Right lung (tissue), 10 donors: ENCODE results near the gene PF4V1. TPM values are rescaled to one million over a fixed set of nuclear protein-coding genes. Genes with fewer than 3 reads are reported as not detected.

Experiments
- DNase-seq, 2 donors: peaks; one replicate each; pipeline ENCODE4 v3.0.0-alpha.2; 2013
- long read RNA-seq, 8 donors: transcript quantifications; one replicate each; lab custom pipeline, GENCODE V29; 2026
- polyA plus RNA-seq, 5 donors: library from polyadenylated mRNA; unstranded; fragments of 120-200 nt; gene quantifications; one replicate each; pipeline versions ENCODE4 v1.2.1 to v1.2.3, GENCODE V29; 2013; ENCODE audit warnings: inconsistent platforms in 1 of 5, low replicate concordance in 1 of 5; ENCODE audit not compliant: insufficient read length in 5 of 5, insufficient read depth in 1 of 5

PF4V1 gene, protein sequence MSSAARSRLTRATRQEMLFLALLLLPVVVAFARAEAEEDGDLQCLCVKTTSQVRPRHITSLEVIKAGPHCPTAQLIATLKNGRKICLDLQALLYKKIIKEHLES
- polyA plus RNA-seq, result 1 to 10 TPM in 1 of 5 donors, under 1 TPM in 3, not detected in 1; 0.52 to 2.3 (median 0.74) TPM
- long read RNA-seq, donor 1, result 0 reads
- long read RNA-seq, donor 2, result 0 reads
- long read RNA-seq, donor 3, result 0 reads
- long read RNA-seq, donor 4, partial matches to known transcripts, result 0 of 1 reads
- long read RNA-seq, donor 4, other reads (novel, unspliced or antisense), result 0 of 1 reads
- long read RNA-seq, donor 5, result 0 reads
- long read RNA-seq, donor 6, result 0 reads
- long read RNA-seq, donor 7, result 0 reads
- long read RNA-seq, donor 8, result 0 reads

GRCh38 chr4:73853246-73853704, at the start of gene PF4V1:
TSS of gene PF4V1 (plus strand) at chr4:73853296. CDS start at chr4:73853363, 67 bp downstream.
- no peak for DNase-seq

- DNase-seq, result no peak
Measured at GRCh38 chr4:73810191-73810590, 42.9 kb upstream of the PF4V1 start.

DNA sequence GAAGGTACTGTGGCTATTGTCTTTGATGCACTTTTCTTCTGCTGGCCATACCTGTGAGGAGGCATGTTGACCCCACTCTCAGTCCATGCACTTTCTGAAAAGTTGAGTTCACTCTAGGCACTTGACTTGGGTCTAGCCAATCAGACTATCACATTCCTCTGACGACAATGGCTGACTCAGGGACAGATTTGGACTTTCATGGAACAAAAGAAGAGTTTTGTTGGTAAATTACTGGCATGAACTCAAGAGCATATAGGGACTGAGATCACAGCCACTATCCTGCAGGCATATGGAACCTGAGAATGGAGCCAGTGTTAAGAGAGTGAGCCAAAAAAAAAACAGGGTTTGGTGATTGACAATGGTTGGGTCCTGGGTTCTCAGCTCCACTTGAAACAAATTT, 41.3 kb upstream of the PF4V1 start:
- no peak for DNase-seq

- no peak for DNase-seq
Measured at GRCh38 chr4:73814679-73815078, 38.4 kb upstream of the PF4V1 start.

GRCh38 chr4:73815145-73815544, 38.0 kb upstream of the PF4V1 start:
- no peak for DNase-seq

GRCh38 chr4:73816814-73817213, 36.3 kb upstream of the PF4V1 start:
- no peak for DNase-seq

DNA sequence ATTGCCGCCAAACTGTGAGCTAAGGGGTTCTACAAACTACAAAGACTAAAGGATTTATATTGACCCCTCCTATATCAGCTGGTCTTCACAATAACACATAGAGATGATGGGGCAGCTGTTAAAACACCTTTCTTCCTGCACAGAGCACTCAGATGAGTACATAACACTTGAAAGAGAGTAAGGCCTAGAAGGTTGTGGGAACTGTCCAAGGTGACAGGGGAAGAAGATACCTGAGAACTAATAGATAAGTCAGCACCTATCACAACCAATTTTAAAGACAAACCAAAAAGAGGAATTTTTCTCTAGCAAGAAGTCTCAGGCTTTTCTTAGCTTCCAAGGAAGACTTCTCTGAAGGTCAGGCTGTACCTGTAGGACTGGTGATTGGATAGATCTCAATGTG, 35.8 kb upstream of the PF4V1 start:
- DNase-seq, result no peak

DNA sequence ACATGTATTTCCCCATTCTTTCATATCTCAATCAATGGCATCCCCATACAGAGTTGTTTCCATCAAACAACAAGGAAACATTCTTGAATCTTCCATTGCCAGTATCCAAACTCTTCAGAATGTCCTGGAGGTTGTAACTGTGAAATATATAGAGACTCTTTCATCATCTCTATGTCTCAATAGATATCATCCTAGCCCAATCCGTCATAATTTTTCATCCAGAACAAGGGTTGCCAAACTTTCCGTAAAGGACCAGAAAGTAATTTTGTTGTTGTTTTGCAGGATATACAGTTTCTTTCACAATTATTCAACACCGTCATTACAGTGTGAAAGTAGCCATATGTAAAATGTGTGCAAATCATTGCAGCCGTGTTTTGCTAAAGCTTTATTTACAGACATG, 31.8 kb upstream of the PF4V1 start:
- DNase-seq, result no peak

GRCh38 chr4:73822389-73822788, 30.7 kb upstream of the PF4V1 start:
- no peak for DNase-seq

DNA sequence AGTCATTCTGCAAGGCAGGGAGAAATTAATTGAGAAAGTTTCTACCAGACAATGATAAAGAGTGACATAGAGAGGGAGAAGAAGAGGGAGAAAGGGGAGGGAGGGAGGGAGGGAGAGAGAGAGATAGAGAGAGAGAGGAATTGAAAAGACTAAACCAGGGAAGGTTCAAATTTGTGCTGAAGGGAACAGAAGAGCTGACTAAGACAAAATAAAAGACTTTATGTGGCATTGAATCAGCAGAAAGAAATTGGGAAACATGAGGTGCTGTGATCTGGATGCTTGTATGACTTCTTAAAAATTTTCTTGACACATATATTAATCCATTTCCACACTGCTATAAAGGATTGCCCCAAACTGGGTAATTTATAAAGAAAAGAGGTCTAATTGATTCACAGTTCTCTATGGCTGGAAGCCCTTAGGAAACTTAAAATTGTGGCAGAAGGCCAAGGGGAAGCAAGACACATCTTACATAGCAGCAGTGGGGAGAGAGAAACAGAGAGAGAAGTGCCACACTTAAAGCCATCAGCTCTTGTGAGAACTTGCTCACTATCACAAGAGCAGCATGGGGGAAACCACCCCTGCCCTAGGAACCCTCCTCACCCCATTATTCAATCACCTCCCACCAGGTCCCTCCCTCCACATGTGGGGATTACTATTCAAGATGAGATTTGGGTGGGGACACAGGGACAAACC, 30.1 kb upstream of the PF4V1 start:
- no peak for DNase-seq

GRCh38 chr4:73823760-73824159, 29.3 kb upstream of the PF4V1 start:
- DNase-seq, result no peak

GRCh38 chr4:73828956-73829355, 24.1 kb upstream of the PF4V1 start:
- DNase-seq, result no peak

DNA sequence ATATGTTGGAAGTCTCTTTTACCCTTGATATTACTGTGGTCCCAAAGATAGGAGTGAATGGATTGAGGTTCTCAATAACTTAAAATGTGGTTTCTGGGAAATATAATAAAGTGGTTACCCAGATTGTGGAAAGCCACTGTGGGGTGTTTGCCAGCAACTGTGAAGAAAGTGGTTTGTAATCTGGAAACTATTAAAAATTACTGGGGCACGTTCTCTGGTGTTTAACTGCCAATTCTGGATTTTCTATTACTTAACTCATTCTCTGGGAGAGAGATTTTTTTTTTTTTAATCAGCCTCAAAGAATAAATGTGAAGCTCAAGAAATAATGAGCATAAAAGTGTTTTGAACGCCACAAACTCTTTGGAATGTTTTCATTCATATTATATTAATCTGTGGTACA, 21.5 kb upstream of the PF4V1 start:
- DNase-seq, result no peak

DNA sequence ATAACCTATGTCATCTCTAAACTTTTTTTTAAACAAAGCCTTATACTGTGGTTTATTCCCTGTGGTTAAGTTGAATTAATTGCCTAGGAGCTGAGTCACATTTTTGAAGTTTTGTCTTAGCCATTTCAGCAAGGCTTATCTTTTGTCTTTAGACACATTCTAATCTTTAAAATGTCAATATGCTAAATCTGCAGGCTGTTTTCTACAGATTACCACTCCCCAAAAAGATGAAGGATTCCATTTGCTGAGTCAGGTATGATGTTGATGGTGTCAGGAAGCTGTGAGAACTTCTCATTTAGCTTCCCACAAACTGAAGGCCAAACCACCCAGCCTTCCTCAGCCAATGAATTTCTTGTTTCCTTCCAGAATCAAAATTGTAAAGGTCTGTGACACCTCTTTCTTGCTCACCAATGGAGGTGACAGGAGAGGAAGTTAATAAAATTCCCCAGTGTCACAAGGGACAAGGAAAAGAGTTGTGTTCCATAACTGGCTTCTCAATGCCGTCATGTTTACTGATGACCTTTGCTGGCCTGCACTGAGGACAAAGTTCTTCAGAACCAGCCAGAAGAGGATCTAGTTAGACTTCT, 20.4 kb upstream of the PF4V1 start:
- no peak for DNase-seq

DNA sequence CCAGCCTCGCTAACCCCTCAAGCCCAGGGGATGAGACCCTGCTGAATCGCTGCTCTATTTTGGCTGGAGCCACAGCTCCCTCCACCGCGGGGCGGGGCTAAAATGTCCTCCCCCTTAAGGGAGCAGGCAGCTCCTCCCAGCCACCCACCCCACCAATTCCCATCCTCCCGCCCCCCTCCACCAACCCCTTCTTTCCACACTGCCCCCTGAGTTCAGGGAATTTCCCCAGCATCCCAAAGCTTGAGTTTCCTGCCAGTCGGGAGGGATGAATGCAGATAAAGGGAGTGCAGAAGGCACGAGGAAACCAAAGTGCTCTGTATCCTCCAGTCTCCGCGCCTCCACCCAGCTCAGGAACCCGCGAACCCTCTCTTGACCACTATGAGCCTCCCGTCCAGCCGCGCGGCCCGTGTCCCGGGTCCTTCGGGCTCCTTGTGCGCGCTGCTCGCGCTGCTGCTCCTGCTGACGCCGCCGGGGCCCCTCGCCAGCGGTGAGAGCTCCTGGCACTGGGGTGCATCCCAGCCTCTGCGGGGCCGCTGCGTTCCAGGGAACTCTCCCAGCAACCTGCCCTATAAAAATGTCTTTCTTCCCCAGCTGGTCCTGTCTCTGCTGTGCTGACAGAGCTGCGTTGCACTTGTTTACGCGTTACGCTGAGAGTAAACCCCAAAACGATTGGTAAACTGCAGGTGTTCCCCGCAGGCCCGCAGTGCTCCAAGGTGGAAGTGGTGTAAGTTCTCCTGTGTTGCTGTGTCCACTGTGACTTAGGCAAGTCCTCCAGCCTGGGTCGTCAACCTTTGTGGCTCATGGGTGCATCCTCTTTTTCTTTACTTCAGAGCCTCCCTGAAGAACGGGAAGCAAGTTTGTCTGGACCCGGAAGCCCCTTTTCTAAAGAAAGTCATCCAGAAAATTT, 16.5 kb upstream of the PF4V1 start, which contains the start of gene CXCL6:
CXCL6 (plus strand) TSS at position 306 of the 907 bp plus-strand sequence; CDS start at position 379, 73 bp downstream.
- DNase-seq, result no peak

GRCh38 chr4:73839071-73839470, 14.0 kb upstream of the PF4V1 start:
- DNase-seq, result no peak

DNA sequence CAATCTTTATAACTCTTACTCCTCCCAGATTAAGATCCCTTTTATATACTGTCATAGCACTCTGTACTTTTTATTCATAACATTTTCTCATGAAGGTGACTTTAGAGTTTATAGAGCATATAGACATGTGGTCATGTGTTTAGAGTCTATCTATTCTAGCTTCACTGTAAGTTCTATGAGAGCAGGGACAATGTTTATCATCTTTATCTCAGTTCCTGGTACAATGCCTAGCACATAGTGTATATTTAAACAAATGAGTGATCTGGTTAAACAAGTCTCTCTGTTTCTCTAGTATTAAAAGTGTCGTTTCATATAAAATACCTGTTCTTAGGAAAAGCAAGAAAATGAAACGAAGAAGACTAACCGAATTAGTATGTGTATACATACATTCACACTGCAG, 13.4 kb upstream of the PF4V1 start:
- DNase-seq, result no peak

- no peak for DNase-seq
Measured at GRCh38 chr4:73841243-73841925, 11.7 kb upstream of the PF4V1 start.

DNA sequence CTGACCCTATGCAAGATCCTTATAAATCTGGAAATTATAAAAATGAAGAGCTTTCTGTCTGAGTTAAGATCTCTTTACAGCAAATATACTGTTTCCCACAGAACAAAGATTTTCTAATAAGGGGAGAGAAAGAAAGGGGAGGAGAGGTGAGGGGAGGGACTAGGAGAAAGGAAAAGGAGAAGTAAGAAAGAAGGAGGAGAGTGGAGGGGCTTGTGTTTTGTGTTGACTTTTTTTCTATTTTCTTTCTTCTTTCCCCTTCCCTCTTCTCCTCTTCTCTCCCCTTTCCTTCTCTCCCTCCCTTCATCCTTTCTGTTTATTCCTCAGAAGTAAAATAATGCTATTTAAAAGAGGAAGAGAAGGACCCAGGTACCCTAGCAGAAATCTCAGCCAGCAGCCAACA, 10.4 kb upstream of the PF4V1 start:
- DNase-seq, result no peak

DNA sequence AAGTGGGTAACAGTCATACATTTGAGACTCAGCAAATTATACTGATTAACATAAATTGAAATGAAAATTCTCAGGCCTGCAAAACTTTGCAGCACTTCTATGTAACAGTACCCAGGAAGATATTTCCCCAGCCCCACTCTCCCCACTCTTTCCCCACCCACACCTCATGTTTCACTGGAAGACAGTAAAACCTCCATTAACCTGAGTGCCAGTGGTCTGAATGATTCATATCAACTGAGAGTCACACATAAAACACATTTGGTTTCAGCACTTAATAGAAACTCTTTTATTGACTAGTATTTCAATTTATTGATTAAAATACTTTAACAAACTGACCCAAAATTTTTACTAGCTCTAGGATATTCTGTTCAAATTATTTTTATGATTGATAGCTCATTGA, 9.7 kb upstream of the PF4V1 start:
- DNase-seq, result no peak

DNA sequence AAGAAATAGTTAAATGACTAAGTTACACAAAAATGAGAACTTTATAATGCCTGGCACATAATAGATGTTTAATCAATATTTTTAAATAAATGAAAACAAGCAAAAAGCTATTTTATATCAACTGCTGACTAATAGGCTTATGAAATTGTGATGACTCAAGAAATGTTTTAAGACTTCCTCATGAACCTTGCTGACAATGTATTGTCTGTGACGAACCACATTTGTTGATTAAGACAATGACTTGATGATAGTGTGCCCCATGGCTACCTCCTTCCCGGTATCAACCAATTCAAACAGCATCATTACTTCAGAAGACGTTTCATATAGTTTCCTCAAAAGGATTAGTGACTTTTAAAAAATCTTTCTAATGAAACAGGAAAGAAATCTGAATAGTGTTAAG, 8.8 kb upstream of the PF4V1 start:
- DNase-seq, result no peak
